Right atrium auricular region (tissue), 2 donors: ENCODE results near the gene TTLL12. TPM values are rescaled to one million over a fixed set of nuclear protein-coding genes. Genes with fewer than 3 reads are reported as not detected.

Source experiments
- DNase-seq: peaks from one replicate; pipeline ENCODE4 v3.0.0-alpha.2; 2019; ENCODE audit warnings: low spot score
- H3K27ac ChIP-seq, 2 donors: fragments of 200-600 bp; sonication (generic); 1 replicate in 1 of 2; 2 replicates in 1 of 2; pipeline ENCODE4 v1.5.1; 2016 to 2019
- H3K27me3 ChIP-seq, 2 donors: fragments of 200-600 bp; sonication (generic); one replicate each; pipeline versions ENCODE4 v1.5.1 to v1.6.0; 2017 to 2019
- H3K36me3 ChIP-seq: fragments of 200-600 bp; sonication (generic); one replicate; pipeline ENCODE4 v1.5.1; 2016
- H3K4me1 ChIP-seq, 2 donors: fragments of 200-600 bp; sonication (generic); one replicate each; pipeline versions ENCODE4 v1.5.1 to v1.6.0; 2017 to 2019
- H3K4me3 ChIP-seq, 2 donors: fragments of 200-600 bp; sonication (generic); 1 replicate in 1 of 2; 2 replicates in 1 of 2; pipeline ENCODE4 v1.5.1; 2017 to 2019; ENCODE audit warnings: mild to moderate bottlenecking in 1 of 2, moderate library complexity in 1 of 2
- H3K9me3 ChIP-seq, 2 donors: fragments of 200-600 bp; sonication (generic); one replicate each; pipeline ENCODE4 v1.5.1; 2019
- CTCF ChIP-seq, 2 donors: fragments of 200-600 bp; sonication (generic); IDR thresholded peaks; one replicate each; pipeline ENCODE4 v1.5.1; 2019; ENCODE audit warnings: antibody characterized with exemption in 2 of 2
- total RNA-seq, 2 donors: library from RNA; depleted of rRNA; stranded (reverse); fragments of >200 nt; gene quantifications; one replicate each; pipeline ENCODE4 v1.1.0, GENCODE V29; 2016

TTLL12 gene
- total RNA-seq, 2 donors from 2014 or later: 11.4 to 15.1 TPM

- no peak overlapping the region for H3K4me3 ChIP-seq
- no peaks in the 10 kb centered on the region for H3K9me3 ChIP-seq
- H3K27me3 ChIP-seq: no peaks in the 10 kb centered on the region
- peaks cover 16% of the 10 kb centered on the region for H3K36me3 ChIP-seq
- H3K4me1 ChIP-seq: peaks cover 0 to 15% of the 10 kb centered on the region in 2 donors
- TF ChIP-seq CTCF (IDR thresholded peaks at IDR 0.05): no peak
- H3K27ac ChIP-seq: no peak overlapping the region
- DNase-seq: no peak
Measured at GRCh38 chr22:43182726-43183125, 4.2 kb downstream of the TTLL12 start.

DNA sequence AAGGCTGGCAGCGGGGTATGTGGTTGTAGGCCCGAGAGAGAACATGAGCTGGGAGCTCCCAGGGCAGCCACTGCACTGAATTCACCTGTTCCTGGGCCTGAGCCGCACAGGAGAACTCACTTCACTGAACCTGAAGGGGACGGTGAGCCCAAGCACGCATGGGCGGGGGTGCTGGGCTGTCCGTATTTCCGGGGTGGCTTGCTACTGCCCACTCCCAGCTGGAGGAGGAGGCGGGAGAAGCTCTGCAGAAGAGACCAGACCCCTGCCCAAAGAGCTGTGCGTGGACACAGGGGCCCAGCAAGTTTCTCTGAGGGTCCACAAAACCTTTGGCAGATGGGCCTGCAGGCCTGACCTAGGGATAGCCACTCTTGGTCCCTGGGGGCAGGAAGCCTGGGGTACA lies 4.8 kb downstream of the TTLL12 start:
- Histone ChIP-seq H3K27me3 (no peaks in the 10 kb centered on the region), H3K27ac (no peak overlapping the region), H3K36me3 (peaks cover 16% of the 10 kb centered on the region), H3K4me3 (no peak overlapping the region), H3K9me3 (no peaks in the 10 kb centered on the region), H3K4me1 (peaks cover 0 to 14% of the 10 kb centered on the region in 2 donors)
- no peak for TF ChIP-seq CTCF (IDR thresholded peaks at IDR 0.05)
- DNase-seq: no peak

- Histone ChIP-seq H3K27ac (no peak overlapping the region), H3K4me1 (peaks cover 0 to 13% of the 10 kb centered on the region in 2 donors), H3K9me3 (no peaks in the 10 kb centered on the region), H3K27me3 (no peaks in the 10 kb centered on the region), H3K4me3 (no peak overlapping the region), H3K36me3 (peaks cover 16% of the 10 kb centered on the region)
- DNase-seq: no peak
- no peak for TF ChIP-seq CTCF (IDR thresholded peaks at IDR 0.05)
Measured at GRCh38 chr22:43181321-43182076, 5.4 kb downstream of the TTLL12 start.

DNA sequence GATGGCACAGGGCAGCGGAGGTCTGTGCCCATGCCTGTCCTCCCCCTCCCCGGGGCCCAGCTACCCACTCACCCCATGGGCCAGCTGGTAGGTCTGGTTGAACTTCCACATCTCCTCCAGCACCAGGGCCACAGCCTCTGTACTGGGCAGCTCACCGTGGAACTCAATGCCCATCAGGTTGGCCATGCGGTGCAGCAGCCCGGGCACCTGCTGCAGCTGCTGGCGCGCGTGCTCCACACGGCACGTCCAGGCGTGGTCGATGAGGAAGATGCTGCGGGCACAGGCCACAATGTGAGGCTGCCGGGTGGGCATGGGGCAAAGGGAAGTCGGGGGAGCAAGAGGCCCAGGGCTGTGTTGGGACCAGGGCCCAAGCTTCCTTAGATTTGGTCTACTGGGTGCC lies 6.3 kb downstream of the TTLL12 start:
- peaks cover 0 to 5% of the 10 kb centered on the region in 2 donors for H3K4me1 ChIP-seq
- H3K9me3 ChIP-seq: no peaks in the 10 kb centered on the region
- no peak overlapping the region for H3K4me3 ChIP-seq
- H3K36me3 ChIP-seq: peaks cover 16% of the 10 kb centered on the region
- no peak overlapping the region for H3K27ac ChIP-seq
- no peaks in the 10 kb centered on the region for H3K27me3 ChIP-seq
- no peak for TF ChIP-seq CTCF (IDR thresholded peaks at IDR 0.05)
- DNase-seq: no peak

DNA sequence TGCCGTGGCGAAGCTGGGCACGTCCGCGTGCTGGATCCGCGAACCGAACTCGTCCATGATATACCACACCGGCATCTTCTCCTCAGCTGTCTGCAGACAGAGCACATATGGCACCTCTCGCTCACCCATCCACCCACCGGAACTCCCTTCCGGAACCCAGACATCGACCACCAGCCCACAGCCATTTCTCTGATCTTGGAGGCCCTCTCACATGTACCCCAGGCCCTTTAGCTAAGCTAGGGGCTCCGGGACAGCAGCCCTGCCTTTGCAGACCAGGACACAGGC lies 7.1 kb downstream of the TTLL12 start:
- no peaks in the 10 kb centered on the region for H3K27me3 ChIP-seq
- no peak for TF ChIP-seq CTCF (IDR thresholded peaks at IDR 0.05)
- DNase-seq: no peak
- H3K36me3 ChIP-seq: peaks cover 22% of the 10 kb centered on the region
- no peaks in the 10 kb centered on the region for H3K9me3 ChIP-seq
- no peaks in the 10 kb centered on the region for H3K4me1 ChIP-seq
- no peak overlapping the region for H3K4me3 ChIP-seq
- no peak overlapping the region for H3K27ac ChIP-seq
